Measurements from ENCODE around the gene MDFIC2. TPM values are rescaled to one million over a fixed set of nuclear protein-coding genes. Genes with fewer than 3 reads are reported as not detected.

Gene MDFIC2
- total RNA-seq, 2 experiments from 2014 or later, result not detected

- H3K9me2 ChIP-seq (ENCODE audit: insufficient read depth, low read length), result no peaks in the 10 kb centered on the region
- no peak overlapping the region for H2AFZ ChIP-seq (ENCODE audit: low read length)
- CTCF ChIA-PET (ENCODE audit: unreplicated experiment), result no interaction called here
- no peak overlapping the region for H3K4me3 ChIP-seq (ENCODE audit: low read depth, low read length, poor library complexity, severe bottlenecking)
- no peaks in the 10 kb centered on the region for H4K20me1 ChIP-seq (ENCODE audit: insufficient read depth, low read length)
- H3K4me1 ChIP-seq (ENCODE audit: insufficient read depth, low read length, poor library complexity, severe bottlenecking), result no peaks in the 10 kb centered on the region
- H3K27ac ChIP-seq (ENCODE audit: low read depth, low read length, poor library complexity, severe bottlenecking), result no peak overlapping the region
- TF ChIP-seq EZH2phosphoT487 (IDR thresholded peaks at IDR 0.05; ENCODE audit: borderline replicate concordance, low read depth, low read length) (no peak), CTCF (conservative IDR thresholded peaks at IDR 0.05; ENCODE audit: low read length) (no peak)
- H3K9me3 ChIP-seq (ENCODE audit: low read length), result no peaks in the 10 kb centered on the region
- intact Hi-C loops (cut with micrococcal nuclease; ENCODE audit: unreplicated experiment), result no loop called here
- H3K36me3 ChIP-seq (ENCODE audit: insufficient read depth, low read length), result no peaks in the 10 kb centered on the region
- no TSS peak for BruUV-seq (replicated peaks)
- H3K79me2 ChIP-seq (ENCODE audit: insufficient read depth, low read depth, low read length), result no peaks in the 10 kb centered on the region
- POLR2A ChIA-PET, result no interaction called here
- no peak for DNase-seq (ENCODE audit: low spot score)
- H3K4me2 ChIP-seq (ENCODE audit: low read length), result no peak overlapping the region
These were observed 78.6 kb downstream of the MDFIC2 start for GRCh38 chr3:70233812-70234211.

DNA sequence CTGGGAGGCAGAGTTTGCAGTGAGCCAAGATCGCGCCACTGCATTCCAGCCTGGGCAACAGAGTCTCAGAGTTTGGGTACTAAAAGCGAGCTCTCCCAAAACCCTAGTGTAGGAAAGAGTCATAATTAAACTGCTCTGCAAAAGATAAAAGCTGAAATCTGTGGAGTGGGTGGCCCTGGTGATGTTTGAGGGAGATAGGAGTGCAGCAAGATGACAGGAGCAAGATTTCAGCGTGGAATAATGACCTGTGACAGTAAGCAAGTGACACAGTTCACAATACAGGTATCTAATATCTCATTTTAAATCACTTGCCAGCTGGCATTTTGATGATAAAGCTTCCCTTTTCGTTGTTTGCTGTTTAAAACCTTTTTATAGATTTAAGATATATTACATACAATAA lies 79.3 kb downstream of the MDFIC2 start:
- intact Hi-C loops (cut with micrococcal nuclease; ENCODE audit: unreplicated experiment), result no loop called here
- no peak overlapping the region for H3K4me3 ChIP-seq (ENCODE audit: low read depth, low read length, poor library complexity, severe bottlenecking)
- BruUV-seq (replicated peaks), result no TSS peak

GRCh38 chr3:70231266-70231701 lies 81.2 kb downstream of the MDFIC2 start:
- Histone ChIP-seq H4K20me1 (ENCODE audit: insufficient read depth, low read length) (no peaks in the 10 kb centered on the region), H2AFZ (ENCODE audit: low read length) (no peak overlapping the region), H3K79me2 (ENCODE audit: insufficient read depth, low read depth, low read length) (no peaks in the 10 kb centered on the region), H3K9me2 (ENCODE audit: insufficient read depth, low read length) (no peaks in the 10 kb centered on the region), H3K36me3 (ENCODE audit: insufficient read depth, low read length) (no peaks in the 10 kb centered on the region), H3K27ac (ENCODE audit: low read depth, low read length, poor library complexity, severe bottlenecking) (no peak overlapping the region), H3K4me1 (ENCODE audit: insufficient read depth, low read length, poor library complexity, severe bottlenecking) (no peaks in the 10 kb centered on the region), H3K4me2 (ENCODE audit: low read length) (no peak overlapping the region), H3K9me3 (ENCODE audit: low read length) (no peaks in the 10 kb centered on the region), H3K4me3 (ENCODE audit: low read depth, low read length, poor library complexity, severe bottlenecking) (no peak overlapping the region)
- intact Hi-C loops (cut with micrococcal nuclease; ENCODE audit: unreplicated experiment), result no loop called here
- no peak for TF ChIP-seq EZH2phosphoT487 (IDR thresholded peaks at IDR 0.05; ENCODE audit: borderline replicate concordance, low read depth, low read length)
- no peak for TF ChIP-seq CTCF (conservative IDR thresholded peaks at IDR 0.05; ENCODE audit: low read length)
- BruUV-seq (replicated peaks), result no TSS peak
- ChIA-PET CTCF (ENCODE audit: unreplicated experiment) (no interaction called here), POLR2A (no interaction called here)
- DNase-seq (ENCODE audit: low spot score), result no peak

More for the DNA sequence above, 79.3 kb downstream of the MDFIC2 start:
- Histone ChIP-seq H2AFZ (ENCODE audit: low read length) (no peak overlapping the region; the same call in 1 of the 2 replicates), H3K36me3 (ENCODE audit: insufficient read depth, low read length) (no peaks in the 10 kb centered on the region), H3K79me2 (ENCODE audit: insufficient read depth, low read depth, low read length) (no peaks in the 10 kb centered on the region), H3K9me2 (ENCODE audit: insufficient read depth, low read length) (no peaks in the 10 kb centered on the region), H4K20me1 (ENCODE audit: insufficient read depth, low read length) (no peaks in the 10 kb centered on the region), H3K27ac (ENCODE audit: low read depth, low read length, poor library complexity, severe bottlenecking) (no peak overlapping the region), H3K4me1 (ENCODE audit: insufficient read depth, low read length, poor library complexity, severe bottlenecking) (no peaks in the 10 kb centered on the region), H3K9me3 (ENCODE audit: low read length) (no peaks in the 10 kb centered on the region), H3K4me2 (ENCODE audit: low read length) (no peak overlapping the region)
- TF ChIP-seq EZH2phosphoT487 (IDR thresholded peaks at IDR 0.05; ENCODE audit: borderline replicate concordance, low read depth, low read length), result no peak
- no peak for TF ChIP-seq CTCF (conservative IDR thresholded peaks at IDR 0.05; ENCODE audit: low read length)
- no peak for DNase-seq (ENCODE audit: low spot score)
- ChIA-PET POLR2A (no interaction called here), CTCF (ENCODE audit: unreplicated experiment) (no interaction called here)

Data from OCI-LY7 (cell line).